Immature natural killer cell (primary cell): ENCODE results near the gene LY6G6F. TPM values are rescaled to one million over a fixed set of nuclear protein-coding genes. Genes with fewer than 3 reads are reported as not detected.

Experiments used
- DNase-seq, 3 donors: peaks; one replicate each; pipeline ENCODE4 v3.0.0; 2022; ENCODE audit warnings: mixed read lengths in 1 of 3
- H3K27ac Mint-ChIP-seq, 6 donors: one replicate each; pipeline ENCODE4 v1.8.0; 2020; ENCODE audit warnings: mixed read lengths in 6 of 6, mild to moderate bottlenecking in 5 of 6, inconsistent platforms in 4 of 6, moderate library complexity in 3 of 6
- H3K27me3 Mint-ChIP-seq, 3 donors: one replicate each; pipeline ENCODE4 v1.8.0; 2020 to 2021; ENCODE audit warnings: low read depth in 3 of 3, mild to moderate bottlenecking in 3 of 3, mixed read lengths in 3 of 3, moderate library complexity in 3 of 3, inconsistent platforms in 1 of 3
- H3K36me3 Mint-ChIP-seq, 3 donors: one replicate each; pipeline ENCODE4 v1.8.0; 2020; ENCODE audit warnings: mixed read lengths in 3 of 3, inconsistent platforms in 2 of 3, mild to moderate bottlenecking in 2 of 3
- H3K4me1 Mint-ChIP-seq, 2 donors: one replicate each; pipeline ENCODE4 v1.8.0; 2020; ENCODE audit warnings: inconsistent platforms in 2 of 2, mild to moderate bottlenecking in 2 of 2, mixed read lengths in 2 of 2, moderate library complexity in 1 of 2
- H3K4me3 Mint-ChIP-seq, 5 donors: one replicate each; pipeline ENCODE4 v1.8.0; 2020; ENCODE audit warnings: mild to moderate bottlenecking in 5 of 5, mixed read lengths in 5 of 5, inconsistent platforms in 3 of 5, moderate library complexity in 3 of 5
- H3K9me3 Mint-ChIP-seq, 6 donors: one replicate each; pipeline ENCODE4 v1.8.0; 2020; ENCODE audit warnings: mild to moderate bottlenecking in 6 of 6, mixed read lengths in 6 of 6, inconsistent platforms in 4 of 6, moderate library complexity in 3 of 6
- polyA plus RNA-seq, 3 donors: library from polyadenylated mRNA; unstranded; fragments of 300-500 nt; fragmentation: Illumina TruSeq; gene quantifications; one replicate each; pipeline ENCODE4 v1.2.3, GENCODE V29; 2021

LY6G6F gene
- polyA plus RNA-seq, 3 donors from 2014 or later: 2.5 TPM; not detected in 2

DNA sequence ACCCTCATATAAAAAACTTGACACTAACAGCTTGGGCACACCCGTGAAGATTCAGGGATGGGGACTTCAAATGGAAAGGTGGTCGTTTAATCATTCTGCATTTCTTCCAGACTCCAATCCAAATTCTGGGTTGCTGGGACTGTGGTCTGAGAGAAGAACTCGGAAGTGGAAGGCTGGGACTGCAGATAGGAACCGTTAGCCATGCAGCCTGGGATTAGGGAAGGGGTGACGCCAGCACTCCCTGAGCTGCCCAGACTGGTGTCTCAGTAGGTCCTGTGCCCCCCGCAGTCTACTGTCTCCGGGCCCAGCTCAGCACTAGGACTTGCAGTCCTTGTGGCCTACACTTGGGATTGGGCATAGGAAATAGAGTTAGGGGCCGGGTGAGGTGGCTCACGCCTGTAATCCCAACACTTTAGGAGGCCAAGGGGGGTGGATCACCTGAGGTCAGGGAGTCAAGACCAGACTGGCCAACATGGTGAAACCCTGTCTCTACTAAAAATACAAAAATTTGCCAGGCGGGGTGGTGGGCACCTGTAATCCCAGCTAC, 30.2 kb downstream of the LY6G6F start:
- H3K4me1 Mint-ChIP-seq: peaks cover 75 to 82% of the 10 kb centered on the region in 2 donors
- H3K36me3 Mint-ChIP-seq: peaks cover 9 to 19% (median 9%) of the 10 kb centered on the region in 3 donors
- no peak for DNase-seq

GRCh38 chr6:31737315-31737990, 30.8 kb downstream of the LY6G6F start:
- H3K27me3 Mint-ChIP-seq: peaks cover 8 to 28% (median 18%) of the 10 kb centered on the region in 3 donors
- peaks cover 4 to 15% (median 5%) of the 10 kb centered on the region in 3 donors for H3K36me3 Mint-ChIP-seq
- H3K4me3 Mint-ChIP-seq: peak overlapping the region; percentile 88 to 98 (median 96)
- peaks cover 71 to 76% of the 10 kb centered on the region in 2 donors for H3K4me1 Mint-ChIP-seq
- H3K27ac Mint-ChIP-seq: peak overlapping the region; percentile 94 to 99 (median 97)
- H3K9me3 Mint-ChIP-seq: no peaks in the 10 kb centered on the region
- no peak for DNase-seq

More for the DNA sequence above, 30.2 kb downstream of the LY6G6F start:
- Mint-ChIP-seq H3K4me3 (peak overlapping the region; percentile 88 to 98 (median 96)), H3K27ac (peak overlapping the region; percentile 94 to 99 (median 97)), H3K27me3 (peaks cover 8 to 28% (median 18%) of the 10 kb centered on the region in 3 donors), H3K9me3 (no peaks in the 10 kb centered on the region)

DNA sequence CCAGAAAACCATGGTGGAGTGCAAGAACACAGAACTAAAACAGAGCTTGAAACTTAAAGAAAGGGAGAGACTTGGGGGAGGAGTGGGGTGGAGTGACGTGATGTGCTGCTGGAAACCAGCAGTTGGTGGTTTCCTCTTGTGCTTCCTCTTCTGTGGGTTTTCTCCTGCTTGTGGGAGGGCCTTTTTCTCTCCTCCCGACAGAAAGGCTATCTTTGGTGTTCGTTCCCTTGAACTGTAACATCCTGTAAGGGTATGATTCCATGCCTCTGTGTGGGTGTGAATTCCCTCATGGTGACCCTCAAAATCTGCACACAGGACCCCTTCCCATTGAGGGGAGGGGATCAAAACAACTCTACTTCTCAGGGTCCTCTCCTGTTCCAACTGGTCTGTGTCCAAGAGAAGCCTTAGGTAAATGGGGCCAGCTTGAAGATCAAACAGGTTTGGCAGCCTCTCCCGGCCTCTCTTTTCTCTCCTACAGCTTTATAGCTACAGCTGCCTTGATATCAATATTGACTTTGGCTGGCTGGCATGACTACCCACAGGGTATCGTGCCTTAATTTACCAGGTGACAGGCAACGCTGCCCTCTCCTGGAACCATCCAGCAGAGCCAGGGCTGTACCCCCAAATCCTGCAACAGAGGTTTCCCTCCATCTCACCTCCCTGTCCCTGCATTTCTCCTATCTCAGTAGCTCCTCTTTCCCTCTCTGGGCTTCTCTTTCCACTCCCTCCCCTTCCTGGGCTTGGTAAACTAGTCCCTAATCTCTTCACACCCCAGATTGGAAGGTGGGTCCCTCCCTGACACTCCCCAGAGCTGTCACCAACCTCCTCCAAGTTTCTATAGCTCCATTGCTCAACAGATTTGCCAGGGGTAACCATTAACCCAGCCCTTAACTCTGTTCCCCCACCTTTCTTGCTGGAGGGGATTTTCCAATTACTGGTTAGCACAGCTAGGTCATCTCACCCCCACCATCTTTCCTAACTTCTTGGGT, 31.6 kb downstream of the LY6G6F start:
- Mint-ChIP-seq H3K4me3 (peak overlapping the region; percentile 88 to 98 (median 96)), H3K27me3 (peaks cover 8 to 28% (median 18%) of the 10 kb centered on the region in 3 donors), H3K36me3 (peaks cover 1 to 12% (median 5%) of the 10 kb centered on the region in 3 donors), H3K27ac (peak overlapping the region; percentile 94 to 99 (median 97)), H3K4me1 (peaks cover 67 to 72% of the 10 kb centered on the region in 2 donors), H3K9me3 (no peaks in the 10 kb centered on the region)
- peak; percentile 80 for DNase-seq

DNA sequence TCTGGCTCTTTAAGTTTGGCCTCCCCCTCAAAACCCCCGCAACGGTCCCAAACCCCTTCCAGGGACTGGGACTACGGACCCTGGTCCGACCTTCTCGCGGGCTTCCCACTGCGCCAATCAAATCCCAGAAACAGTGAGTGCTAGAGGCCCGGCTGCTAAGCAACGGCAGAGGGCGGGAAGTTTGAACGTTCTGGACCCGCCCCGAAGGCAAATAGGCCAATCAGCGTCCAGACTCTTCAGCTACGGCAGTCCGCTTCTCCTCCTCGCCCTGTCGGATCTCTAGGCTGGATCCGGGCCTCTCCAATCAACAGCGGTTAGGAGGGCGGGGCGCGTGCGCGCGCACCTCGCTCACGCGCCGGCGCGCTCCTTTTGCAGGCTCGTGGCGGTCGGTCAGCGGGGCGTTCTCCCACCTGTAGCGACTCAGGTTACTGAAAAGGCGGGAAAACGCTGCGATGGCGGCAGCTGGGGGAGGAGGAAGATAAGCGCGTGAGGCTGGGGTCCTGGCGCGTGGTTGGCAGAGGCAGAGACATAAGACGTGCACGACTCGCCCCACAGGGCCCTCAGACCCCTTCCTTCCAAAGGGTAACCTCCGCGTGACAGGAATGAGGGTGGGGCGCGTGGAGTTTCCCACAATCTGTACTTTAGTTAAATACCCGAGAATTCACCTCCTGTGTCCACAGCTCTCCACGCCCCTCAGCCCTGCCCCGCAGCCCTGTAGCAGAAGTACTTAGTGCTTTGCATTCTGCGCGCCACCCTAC, 33.2 kb downstream of the LY6G6F start, which contains the start of gene MSH5:
Gene MSH5 (plus strand): TSS at position 367 of the 758 bp plus-strand sequence. CDS start 462 bp downstream, outside the sequence.
- H3K27me3 Mint-ChIP-seq: peaks cover 8 to 25% (median 18%) of the 10 kb centered on the region in 3 donors
- peaks cover 0 to 5% (median 4%) of the 10 kb centered on the region in 3 donors for H3K36me3 Mint-ChIP-seq
- peak within 1 kb of the TSS; percentile 88 to 98 (median 97) for H3K4me3 Mint-ChIP-seq
- H3K27ac Mint-ChIP-seq: peak within 1 kb of the TSS; percentile 94 to 99 (median 97)
- peaks cover 52 to 59% of the 10 kb centered on the region in 2 donors for H3K4me1 Mint-ChIP-seq
- no peaks in the 10 kb centered on the region for H3K9me3 Mint-ChIP-seq
- DNase-seq: peak; percentile 96

- Mint-ChIP-seq H3K9me3 (no peaks in the 10 kb centered on the region), H3K27me3 (peaks cover 8 to 21% (median 15%) of the 10 kb centered on the region in 3 donors), H3K4me3 (peak overlapping the region; percentile 88 to 98 (median 97)), H3K4me1 (peaks cover 52 to 56% of the 10 kb centered on the region in 2 donors), H3K27ac (peak overlapping the region; percentile 94 to 99 (median 97)), H3K36me3 (peaks cover 2 to 8% (median 4%) of the 10 kb centered on the region in 3 donors)
- no peak for DNase-seq
Observed at GRCh38 chr6:31740397-31741223, 33.9 kb downstream of the LY6G6F start.

DNA sequence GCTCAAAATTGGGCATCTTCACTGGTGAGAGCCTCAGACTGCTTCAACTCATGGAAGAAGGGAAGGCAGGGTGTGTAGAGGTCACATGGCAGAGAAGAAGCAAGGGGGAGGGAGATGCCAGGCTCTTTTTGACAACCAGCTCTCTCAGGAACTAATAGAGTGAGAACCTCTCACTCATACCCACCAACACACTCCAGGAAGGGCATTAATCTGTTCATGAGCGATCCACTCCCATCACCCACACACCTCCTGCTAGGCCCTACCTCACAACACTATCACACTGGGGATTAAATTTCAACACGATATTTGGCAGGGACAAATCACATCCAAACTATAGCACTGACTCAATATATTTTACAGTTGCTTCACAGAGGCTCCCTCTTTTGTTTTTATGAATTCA, 35.1 kb downstream of the LY6G6F start:
- Mint-ChIP-seq H3K27ac (peak overlapping the region in 3 of 6 donors; percentile 14 to 69 (median 48)), H3K27me3 (peaks cover 7 to 15% (median 8%) of the 10 kb centered on the region in 3 donors), H3K4me3 (peak overlapping the region; percentile 10 to 96 (median 50)), H3K9me3 (no peaks in the 10 kb centered on the region), H3K4me1 (peaks cover 43 to 45% of the 10 kb centered on the region in 2 donors), H3K36me3 (peaks cover 0 to 8% (median 4%) of the 10 kb centered on the region in 3 donors)
- DNase-seq: no peak

DNA sequence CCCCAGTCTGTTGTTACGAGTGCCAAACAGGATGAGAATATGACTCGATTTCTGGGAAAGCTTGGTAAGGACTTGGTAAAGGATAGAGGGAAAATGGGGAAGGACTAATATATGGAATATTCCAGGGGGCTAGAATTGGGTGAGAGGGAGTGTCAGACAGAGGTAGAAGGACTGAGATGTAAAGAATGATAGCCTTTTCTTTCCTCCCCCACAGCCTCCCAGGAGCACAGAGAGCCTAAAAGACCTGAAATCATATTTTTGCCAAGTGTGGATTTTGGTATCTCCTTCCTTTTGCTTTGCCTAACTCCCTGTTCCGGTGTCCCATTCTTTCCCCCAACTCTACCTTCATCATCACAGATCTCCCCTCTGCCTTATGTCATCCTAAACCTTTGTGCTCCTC, 36.2 kb downstream of the LY6G6F start:
- no peak overlapping the region for H3K4me3 Mint-ChIP-seq
- no peak for DNase-seq
- peaks cover 5 to 11% (median 10%) of the 10 kb centered on the region in 3 donors for H3K36me3 Mint-ChIP-seq
- H3K4me1 Mint-ChIP-seq: peaks cover 32 to 34% of the 10 kb centered on the region in 2 donors
- no peak overlapping the region for H3K27ac Mint-ChIP-seq
- no peaks in the 10 kb centered on the region for H3K9me3 Mint-ChIP-seq
- peaks cover 8 to 11% (median 9%) of the 10 kb centered on the region in 3 donors for H3K27me3 Mint-ChIP-seq

- peaks cover 17 to 19% of the 10 kb centered on the region in 2 donors for H3K4me1 Mint-ChIP-seq
- H3K27me3 Mint-ChIP-seq: peaks cover 5 to 9% (median 8%) of the 10 kb centered on the region in 3 donors
- H3K9me3 Mint-ChIP-seq: no peaks in the 10 kb centered on the region
- peaks cover 5 to 11% (median 10%) of the 10 kb centered on the region in 3 donors for H3K36me3 Mint-ChIP-seq
- DNase-seq: no peak
- no peak overlapping the region for H3K4me3 Mint-ChIP-seq
- H3K27ac Mint-ChIP-seq: peak overlapping the region in 1 of 6 donors; percentile 46
Observed at GRCh38 chr6:31744422-31744821, 37.8 kb downstream of the LY6G6F start.

DNA sequence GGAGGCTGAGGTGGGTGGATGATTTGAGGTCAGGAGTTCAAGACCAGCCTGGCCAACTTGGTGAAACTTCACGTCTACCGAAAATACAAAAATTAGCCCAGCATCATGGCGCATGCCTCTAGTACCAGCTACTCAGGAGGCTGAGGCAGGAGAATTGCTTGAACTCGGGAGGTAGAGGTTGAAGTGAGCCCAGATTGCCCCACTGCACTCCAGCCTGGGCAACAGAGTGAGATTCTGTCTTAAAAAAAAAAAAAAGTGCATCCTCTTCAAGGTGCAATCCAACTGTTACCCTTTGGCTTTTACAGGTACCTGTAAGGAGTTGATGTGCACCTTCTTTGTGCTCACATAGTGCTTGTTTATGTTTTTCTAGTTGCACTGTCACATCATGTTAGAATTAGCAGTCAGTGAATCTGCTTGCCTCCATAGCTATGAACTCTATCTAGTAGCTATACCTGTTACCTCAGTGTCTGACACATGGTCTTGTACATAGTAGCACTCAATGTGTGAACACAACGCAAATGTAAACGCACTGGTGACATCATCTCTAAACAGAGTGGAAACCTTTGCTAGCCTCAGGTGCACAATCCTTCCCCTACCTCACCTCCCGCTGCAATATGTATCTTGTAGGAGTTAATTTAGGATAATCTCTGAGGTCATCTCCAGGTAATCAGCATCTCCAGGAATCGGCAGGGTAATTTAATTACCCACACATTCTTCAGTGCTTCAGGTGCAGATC, 42.8 kb downstream of the LY6G6F start:
- no peak for DNase-seq
- H3K4me1 Mint-ChIP-seq: no peaks in the 10 kb centered on the region
- H3K27ac Mint-ChIP-seq: no peak overlapping the region
- H3K4me3 Mint-ChIP-seq: no peak overlapping the region
- H3K27me3 Mint-ChIP-seq: peaks cover 0 to 2% (median 1%) of the 10 kb centered on the region in 3 donors
- H3K36me3 Mint-ChIP-seq: peaks cover 5 to 11% (median 9%) of the 10 kb centered on the region in 3 donors
- H3K9me3 Mint-ChIP-seq: no peaks in the 10 kb centered on the region

- Mint-ChIP-seq H3K27ac (no peak overlapping the region), H3K27me3 (peaks cover 0 to 2% (median 1%) of the 10 kb centered on the region in 3 donors), H3K36me3 (peaks cover 5 to 9% (median 5%) of the 10 kb centered on the region in 3 donors), H3K4me3 (no peak overlapping the region), H3K4me1 (no peaks in the 10 kb centered on the region), H3K9me3 (no peaks in the 10 kb centered on the region)
- DNase-seq: no peak
Observed at GRCh38 chr6:31750411-31751022, 43.9 kb downstream of the LY6G6F start.

GRCh38 chr6:31752739-31753319, 46.2 kb downstream of the LY6G6F start:
- peak overlapping the region in 1 of 6 donors; percentile 1 for H3K27ac Mint-ChIP-seq
- no peak overlapping the region for H3K4me3 Mint-ChIP-seq
- H3K9me3 Mint-ChIP-seq: no peaks in the 10 kb centered on the region
- H3K4me1 Mint-ChIP-seq: no peaks in the 10 kb centered on the region
- peaks cover 0 to 2% (median 0%) of the 10 kb centered on the region in 3 donors for H3K27me3 Mint-ChIP-seq
- H3K36me3 Mint-ChIP-seq: peaks cover 0 to 3% (median 0%) of the 10 kb centered on the region in 3 donors
- no peak for DNase-seq
